GM18870 (cell line): ENCODE data around the gene CAPZB.

Source experiments
- ATAC-seq: cut with Tn5 transposase; IDR thresholded peaks from one replicate; pipeline ENCODE4 v1.9.1; 2021; ENCODE audit warnings: moderate library complexity; ENCODE audit not compliant: unreplicated experiment

Gene CAPZB

GRCh38 chr1:19432943-19433718 lies 52.2 kb downstream of the CAPZB start:
- ATAC-seq: no peak

GRCh38 chr1:19430121-19431068 lies 54.9 kb downstream of the CAPZB start:
- no peak for ATAC-seq

GRCh38 chr1:19429611-19430010 lies 55.7 kb downstream of the CAPZB start:
- no peak for ATAC-seq

GRCh38 chr1:19427087-19427781 lies 58.1 kb downstream of the CAPZB start:
- no peak for ATAC-seq

GRCh38 chr1:19426294-19427086 lies 58.8 kb downstream of the CAPZB start:
- no peak for ATAC-seq

GRCh38 chr1:19425646-19426239 lies 59.6 kb downstream of the CAPZB start:
- ATAC-seq: no peak

- no peak for ATAC-seq
These were observed 60.4 kb downstream of the CAPZB start for GRCh38 chr1:19424651-19425570.

GRCh38 chr1:19423130-19423529 lies 62.2 kb downstream of the CAPZB start:
- ATAC-seq: no peak

GRCh38 chr1:19421365-19421764 lies 64.0 kb downstream of the CAPZB start:
- ATAC-seq: no peak

- no peak for ATAC-seq
These were observed 64.7 kb downstream of the CAPZB start for GRCh38 chr1:19420606-19421005.

GRCh38 chr1:19419691-19420090 lies 65.6 kb downstream of the CAPZB start:
- no peak for ATAC-seq

- no peak for ATAC-seq
These were observed 66.8 kb downstream of the CAPZB start for GRCh38 chr1:19418503-19418971.

GRCh38 chr1:19416921-19417470 lies 68.3 kb downstream of the CAPZB start:
- ATAC-seq: no peak

GRCh38 chr1:19416145-19416544 lies 69.2 kb downstream of the CAPZB start:
- ATAC-seq: no peak

GRCh38 chr1:19414515-19415121 lies 70.7 kb downstream of the CAPZB start:
- ATAC-seq: no peak

GRCh38 chr1:19413999-19414398 lies 71.3 kb downstream of the CAPZB start:
- no peak for ATAC-seq

- ATAC-seq: no peak
These were observed 72.7 kb downstream of the CAPZB start for GRCh38 chr1:19412654-19413053.

- no peak for ATAC-seq
These were observed 73.7 kb downstream of the CAPZB start for GRCh38 chr1:19411612-19412011.
